GM18502 (cell line): ENCODE measurements around the gene ENKD1.

Experiments used
- ATAC-seq: cut with Tn5 transposase; IDR thresholded peaks from one replicate; pipeline ENCODE4 v1.9.1; 2021; ENCODE audit warnings: mild to moderate bottlenecking; ENCODE audit not compliant: unreplicated experiment, poor library complexity

Gene ENKD1

DNA sequence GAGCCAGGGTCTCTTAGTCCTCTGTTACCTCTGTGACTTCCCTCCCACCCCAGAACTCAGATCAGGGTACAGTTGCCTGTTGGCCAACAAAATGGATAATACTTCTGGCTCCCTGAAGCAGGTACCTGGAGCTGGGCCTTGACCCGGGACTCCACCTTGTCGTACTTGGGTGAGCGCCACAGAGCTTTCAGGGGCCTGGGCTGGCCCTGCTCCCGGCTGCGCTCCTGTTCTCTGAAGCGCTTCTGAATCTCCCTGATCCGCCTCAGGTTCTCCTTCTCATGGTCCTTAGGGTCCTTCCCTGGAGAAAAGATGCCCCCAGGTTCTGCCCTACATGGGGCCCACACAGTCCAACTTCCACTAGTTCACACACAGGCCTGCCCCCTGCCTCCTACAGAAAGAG lies 1.7 kb downstream of the ENKD1 start:
- ATAC-seq: no peak

DNA sequence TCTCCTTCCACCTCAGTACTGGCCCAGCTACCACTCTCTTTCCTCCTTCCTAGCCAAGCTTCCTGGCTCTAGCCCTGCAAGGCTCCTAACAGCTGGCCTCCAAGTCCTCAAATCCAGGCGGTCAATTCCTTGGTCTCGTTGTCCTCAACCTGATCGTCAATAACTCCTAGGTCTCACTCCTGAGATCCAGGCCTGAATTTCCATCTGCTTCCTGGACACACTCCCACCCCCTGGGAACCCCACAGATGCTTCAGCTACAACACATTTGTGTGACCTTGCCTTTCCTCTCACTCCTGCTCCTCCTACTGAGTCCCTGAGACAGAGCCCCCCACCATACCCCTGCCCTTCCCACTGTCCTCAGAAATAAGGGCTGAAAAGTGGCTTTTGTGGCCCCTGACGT lies 2.3 kb downstream of the ENKD1 start:
- ATAC-seq: no peak

DNA sequence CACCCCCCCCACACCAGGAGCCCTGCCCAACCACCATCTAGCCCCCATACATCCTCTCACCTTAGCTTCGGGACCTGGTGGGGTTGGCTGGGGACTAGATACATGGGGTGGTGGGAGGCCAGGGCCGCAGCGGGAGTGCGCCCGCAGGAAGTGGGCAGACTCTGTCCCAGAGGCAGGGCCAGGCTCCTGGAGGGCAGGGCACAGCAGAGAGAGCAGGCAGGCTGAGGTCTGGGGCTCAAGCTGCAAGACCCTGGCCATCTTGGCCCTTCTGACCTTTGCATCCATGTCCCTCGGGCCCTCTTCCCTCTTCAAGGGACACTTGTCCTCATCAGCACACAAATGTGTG lies 2.7 kb downstream of the ENKD1 start:
- ATAC-seq: no peak

DNA sequence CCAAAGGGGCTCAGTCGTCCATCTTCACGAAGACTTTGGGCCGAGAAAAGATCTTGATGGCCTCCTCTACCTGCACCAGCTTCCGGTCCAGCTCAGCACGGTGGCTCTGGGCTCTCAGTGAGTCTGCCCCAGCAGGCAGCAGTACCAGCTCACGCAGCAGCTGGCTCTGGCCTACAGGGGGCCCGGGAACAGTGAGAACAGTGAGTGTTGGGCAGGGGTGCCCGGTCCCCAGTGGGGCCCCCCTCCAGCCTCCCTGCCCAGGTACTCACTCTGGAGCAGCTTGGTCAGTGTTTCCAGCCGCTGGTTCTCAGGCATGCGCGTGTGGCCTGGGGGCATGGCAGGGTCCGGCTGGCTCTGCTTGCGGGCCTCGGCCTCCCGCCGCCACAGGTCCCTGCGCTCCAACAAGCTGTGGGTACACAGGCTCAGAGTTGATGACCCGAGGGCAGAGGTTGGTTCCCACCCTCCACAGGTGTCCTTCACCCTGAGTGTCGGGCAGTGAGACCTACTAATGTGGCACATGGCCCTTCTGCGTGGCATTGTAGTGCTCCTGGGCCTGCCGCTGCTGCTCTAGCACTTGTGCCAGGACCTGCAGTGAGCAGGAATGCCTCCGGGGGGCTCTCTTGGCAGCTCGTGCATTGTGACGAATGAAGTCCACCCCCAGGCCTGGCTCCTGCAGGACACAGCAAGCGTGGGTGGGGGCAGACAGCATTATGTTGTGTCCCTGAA lies 3.2 kb downstream of the ENKD1 start:
- ATAC-seq: no peak

DNA sequence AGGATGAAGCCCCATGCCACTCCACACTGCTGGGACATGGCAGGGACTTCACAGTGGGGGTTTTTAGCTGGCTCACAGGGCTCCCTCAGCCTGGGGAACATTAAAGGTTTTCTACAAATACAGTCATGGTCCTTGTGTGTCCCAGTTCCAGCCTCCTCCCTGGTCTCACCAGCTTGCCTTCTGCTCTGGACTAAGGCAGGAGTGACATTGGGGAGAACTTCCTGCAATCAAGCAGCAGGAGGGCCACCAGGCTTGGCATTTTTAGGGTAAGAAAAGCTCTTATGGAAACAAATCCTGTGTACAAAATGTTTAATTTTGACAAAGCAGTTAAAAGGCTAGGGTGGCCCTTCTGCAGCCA lies 3.9 kb downstream of the ENKD1 start:
- no peak for ATAC-seq

DNA sequence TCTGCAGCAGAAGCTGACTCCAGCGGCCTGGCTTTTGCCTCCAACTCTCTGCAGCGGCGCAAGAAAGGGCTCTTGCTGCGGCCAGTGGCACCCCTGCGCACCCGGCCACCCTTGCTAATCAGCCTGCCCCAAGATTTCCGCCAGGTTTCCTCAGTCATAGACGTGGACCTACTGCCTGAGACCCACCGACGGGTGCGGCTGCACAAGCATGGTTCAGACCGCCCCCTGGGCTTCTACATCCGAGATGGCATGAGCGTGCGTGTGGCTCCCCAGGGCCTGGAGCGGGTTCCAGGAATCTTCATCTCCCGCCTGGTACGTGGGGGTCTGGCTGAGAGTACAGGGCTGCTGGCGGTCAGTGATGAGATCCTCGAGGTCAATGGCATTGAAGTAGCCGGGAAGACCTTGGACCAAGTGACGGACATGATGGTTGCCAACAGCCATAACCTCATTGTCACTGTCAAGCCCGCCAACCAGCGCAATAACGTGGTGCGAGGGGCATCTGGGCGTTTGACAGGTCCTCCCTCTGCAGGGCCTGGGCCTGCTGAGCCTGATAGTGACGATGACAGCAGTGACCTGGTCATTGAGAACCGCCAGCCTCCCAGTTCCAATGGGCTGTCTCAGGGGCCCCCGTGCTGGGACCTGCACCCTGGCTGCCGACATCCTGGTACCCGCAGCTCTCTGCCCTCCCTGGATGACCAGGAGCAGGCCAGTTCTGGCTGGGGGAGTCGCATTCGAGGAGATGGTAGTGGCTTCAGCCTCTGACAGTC lies 4.5 kb downstream of the ENKD1 start:
- no peak for ATAC-seq

DNA sequence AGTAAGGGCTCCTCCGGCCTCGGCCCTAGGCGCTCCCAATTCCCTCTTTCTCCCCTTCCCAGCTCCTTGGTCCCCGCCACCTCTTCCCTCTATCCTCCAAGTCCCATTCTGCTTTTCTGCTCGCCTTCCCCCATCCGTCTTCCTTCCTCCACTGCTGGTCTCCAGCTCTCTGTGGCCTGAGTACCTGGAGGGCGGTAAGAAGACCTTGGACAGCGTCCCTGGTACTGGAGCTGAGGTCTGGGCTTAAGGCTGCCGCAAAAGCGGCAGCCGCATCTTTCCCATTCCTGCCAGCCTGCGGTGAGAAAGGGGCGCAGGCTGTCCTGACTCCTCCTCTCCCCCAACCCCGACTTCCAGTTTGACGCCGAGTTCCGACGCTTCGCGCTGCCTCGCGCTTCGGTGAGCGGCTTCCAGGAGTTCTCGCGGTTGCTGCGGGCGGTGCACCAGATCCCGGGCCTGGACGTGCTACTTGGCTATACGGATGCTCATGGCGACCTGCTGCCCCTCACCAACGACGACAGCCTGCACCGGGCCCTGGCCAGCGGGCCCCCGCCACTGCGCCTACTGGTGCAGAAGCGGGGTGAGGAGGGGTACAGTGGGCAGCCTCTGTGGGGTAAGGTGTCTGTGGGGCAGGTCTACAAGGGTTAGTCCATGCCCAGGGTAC lies 5.3 kb downstream of the ENKD1 start:
- no peak for ATAC-seq

DNA sequence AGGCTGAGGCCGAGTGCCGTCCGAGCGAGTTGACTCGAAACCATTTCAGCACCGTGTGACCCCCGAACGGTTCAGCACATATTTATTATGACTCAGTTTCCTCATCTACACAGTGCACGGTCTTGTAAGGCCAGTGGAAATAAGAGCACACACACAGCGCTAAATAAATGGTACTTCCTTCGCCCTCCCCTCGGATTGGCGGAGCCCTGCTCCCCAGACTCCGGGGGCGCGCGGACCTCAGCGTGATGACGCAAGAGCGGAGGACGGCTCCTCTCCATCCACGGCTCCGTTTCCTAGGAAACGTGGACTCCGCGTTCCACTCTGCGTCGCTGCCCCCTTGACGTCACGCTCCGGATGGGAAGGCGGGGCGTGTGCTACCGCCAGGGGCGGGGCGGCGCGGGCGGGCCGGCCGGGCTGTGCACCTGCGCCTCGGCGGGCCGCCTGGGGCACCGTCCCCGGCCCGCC lies 6.0 kb downstream of the ENKD1 start, which contains the start of gene PARD6A:
TSS of gene PARD6A (plus strand) at position 397 of the 465 bp plus-strand sequence. CDS start 79 bp downstream, outside the sequence.
- ATAC-seq: peak; percentile 79

DNA sequence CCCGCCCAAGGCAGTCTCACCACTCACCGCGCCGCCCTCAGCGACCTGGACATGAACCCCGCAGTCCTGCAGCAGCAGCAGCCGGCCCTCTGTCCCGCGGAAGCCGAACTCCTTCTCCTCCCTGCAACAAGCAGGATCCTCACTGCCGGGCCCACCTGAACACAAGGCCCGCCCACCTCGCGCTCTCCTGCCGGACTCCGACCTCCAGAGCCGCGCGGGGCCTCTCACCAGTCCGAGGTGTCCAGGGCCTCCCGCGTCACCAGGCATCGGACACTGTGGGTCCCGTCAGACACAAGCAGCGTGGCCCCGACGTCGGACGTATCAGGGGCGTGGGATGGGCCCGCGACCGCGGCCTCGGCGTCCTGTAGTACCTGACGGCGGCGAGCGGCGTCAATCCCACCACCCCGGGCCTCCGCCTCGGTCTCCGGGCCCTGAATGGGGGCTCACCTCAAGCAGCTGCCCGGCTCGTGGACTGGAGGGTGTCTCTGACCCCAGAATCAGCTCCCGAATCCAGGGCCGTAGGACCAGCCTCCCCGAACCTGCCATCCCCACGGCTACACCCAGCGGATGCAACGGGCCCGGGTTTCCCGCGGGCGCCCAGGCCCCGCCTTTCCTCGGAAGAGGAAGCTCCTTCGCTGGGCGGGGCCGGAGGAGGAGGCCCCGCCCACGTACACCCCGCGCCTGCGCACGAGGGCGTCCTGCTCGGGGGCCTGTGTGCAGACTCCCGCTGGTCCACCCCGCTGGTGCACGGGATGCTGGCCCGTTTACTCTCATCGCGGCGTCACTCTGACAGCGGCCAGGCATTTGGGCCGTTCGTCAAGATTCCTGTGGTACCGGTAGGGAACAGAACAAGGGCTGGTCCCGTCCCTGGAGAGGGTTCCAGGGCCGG lies 6.6 kb downstream of the ENKD1 start, which contains the start of gene ACD:
TSS of gene ACD (minus strand) at position 586 of the 889 bp plus-strand sequence. CDS start at position 546, 40 bp downstream.
- ATAC-seq: peak; percentile 62

DNA sequence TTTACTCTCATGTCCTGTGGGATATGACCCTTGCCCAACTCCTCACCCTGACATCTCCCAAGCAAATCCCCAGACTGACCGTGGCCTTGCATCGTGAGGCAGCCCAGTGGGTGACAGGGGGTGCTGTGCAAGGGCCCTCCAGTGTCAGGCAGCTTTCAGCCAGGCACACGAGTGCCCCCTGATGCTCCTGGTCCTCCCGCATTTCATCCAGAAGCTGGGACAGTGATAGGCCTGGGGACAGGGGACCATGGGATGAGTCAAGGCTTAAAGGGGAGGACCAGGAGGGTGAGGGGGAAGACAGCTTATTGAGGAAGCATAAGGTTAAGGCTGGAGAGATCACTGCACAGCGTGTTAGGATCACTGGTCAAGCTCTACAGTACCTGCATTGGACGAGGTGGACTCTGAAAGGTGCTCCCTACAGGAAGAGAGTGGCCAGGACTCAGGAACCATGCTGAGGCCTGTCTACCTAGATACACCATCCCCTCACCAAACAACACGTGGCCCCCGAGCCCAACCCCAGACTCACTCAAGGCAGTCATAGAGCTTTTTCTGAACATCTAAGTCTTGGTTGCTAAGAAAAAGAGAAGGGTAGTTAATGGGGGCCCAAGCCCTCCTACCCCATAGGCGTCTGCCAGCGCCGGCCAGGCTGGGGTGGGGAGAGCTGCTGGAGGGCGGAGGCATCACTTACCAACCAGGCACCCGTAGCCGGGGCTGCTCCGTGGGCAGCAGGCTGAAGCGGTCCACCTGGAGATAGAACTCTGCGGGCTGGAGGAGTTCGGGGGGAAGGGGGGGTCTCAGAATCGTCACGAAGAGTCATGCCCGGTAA lies 7.5 kb downstream of the ENKD1 start:
- no peak for ATAC-seq

DNA sequence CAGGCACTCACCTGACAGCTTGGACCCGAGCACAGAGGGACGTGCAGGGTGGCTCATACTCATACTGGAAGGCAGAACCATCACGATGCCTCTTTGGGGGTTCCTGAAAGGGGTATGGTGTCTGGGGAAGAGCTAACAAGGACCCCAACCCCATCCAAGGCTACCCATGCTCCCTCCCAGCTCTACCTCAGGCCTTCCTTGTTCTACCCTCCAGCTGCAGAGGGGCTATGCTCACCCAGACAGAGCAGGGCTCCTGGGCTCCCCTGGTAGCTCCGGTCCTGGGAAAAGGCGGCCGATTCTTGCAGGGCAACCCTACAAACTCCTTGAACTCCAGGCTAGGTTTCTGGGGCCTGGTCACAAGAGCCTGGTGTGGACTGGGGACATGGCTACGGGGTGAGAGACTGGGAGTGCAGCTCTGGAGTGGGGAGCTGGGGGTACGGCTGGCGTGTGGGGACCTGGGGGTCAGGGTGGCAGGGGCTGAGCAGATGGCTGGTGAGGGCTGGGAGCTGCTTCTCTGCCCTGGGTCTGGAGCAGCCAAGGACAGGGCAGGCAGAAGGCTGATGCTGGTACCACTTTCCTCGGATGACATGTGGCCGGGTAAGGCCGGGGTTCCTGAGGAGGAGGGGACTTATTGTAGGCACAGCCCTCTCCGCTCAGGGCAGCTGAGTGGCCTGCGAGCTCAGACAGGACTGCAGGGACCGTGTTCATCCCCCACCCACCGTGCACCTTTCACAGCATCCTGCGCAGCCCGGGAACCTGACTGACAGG lies 8.6 kb downstream of the ENKD1 start:
- ATAC-seq: no peak

DNA sequence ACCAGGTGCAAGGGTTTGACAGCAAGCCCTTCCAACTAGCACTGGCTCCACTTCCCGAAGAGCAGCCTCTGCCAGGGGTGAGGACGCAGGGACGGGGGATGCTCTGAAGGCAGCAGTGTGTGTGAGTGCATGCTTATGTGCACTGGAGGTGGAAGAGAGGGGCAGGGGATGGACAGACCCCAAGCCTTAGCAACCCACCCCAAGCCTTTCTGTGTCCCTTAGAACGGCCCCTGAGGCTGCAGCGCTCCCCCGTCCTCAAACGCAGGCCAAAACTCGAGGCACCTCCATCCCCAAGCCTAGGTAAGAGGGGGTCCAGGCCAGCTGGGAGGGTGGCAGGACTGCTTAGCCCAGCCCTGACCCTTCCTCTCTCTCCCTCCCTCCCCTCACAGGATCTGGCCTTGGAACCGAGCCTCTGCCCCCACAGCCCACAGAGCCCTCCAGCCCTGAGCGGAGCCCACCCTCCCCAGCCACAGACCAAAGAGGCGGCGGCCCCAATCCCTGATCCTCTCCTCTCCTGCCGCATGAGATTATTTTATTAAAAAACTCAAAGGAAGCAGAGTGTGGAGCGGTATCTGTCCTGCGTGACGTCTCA lies 9.4 kb downstream of the ENKD1 start:
- ATAC-seq: no peak

DNA sequence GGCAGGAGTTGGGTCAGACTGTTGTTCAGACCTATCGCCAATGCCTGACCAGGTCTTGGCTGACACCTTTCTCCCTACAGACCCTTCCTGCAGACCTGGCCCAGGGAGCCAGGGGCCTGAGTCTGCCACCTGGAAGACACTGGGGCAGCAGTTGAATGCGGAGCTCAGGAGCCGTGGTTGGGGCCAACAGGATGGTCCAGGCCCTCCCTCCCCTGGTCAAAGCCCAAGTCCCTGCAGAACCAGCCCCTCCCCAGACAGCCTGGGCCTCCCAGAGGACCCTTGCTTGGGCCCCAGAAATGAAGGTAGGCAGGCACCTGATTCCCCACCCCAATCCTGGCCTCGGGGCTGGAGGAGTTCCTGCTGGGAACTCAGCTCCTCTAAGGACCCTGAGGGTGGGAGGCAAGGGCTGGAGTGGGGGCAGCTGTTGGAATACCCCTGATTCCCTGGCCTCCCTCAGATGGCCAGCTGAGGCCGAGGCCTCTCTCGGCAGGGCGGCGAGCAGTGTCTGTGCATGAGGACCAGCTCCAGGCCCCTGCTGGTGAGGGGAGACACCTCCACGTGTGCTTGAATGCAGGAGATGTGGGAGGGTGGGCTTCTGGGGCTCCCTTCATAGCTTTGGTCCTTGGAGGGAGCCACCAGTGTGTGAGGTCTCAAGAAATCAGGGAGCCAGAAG lies 10.1 kb downstream of the ENKD1 start:
- no peak for ATAC-seq

DNA sequence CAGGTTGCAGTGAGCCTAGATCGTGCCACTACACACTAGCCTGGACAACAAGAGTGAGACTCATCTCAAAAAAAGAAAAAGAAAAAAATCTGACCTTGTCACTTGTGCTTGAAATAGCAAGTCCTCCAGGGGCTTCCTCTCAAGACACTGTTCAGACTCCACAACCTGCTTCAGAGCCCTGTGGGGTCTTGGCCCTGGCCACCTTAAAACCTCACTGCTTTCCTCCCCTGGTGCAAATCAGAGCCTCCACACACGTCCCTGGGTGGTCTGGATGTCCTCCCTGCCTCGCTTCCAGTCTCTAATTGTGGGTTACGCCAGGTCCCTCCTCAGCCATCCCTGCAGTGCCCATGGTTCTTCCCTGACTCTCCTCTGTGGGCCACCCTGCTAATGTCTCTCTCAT lies 11.2 kb downstream of the ENKD1 start:
- no peak for ATAC-seq

DNA sequence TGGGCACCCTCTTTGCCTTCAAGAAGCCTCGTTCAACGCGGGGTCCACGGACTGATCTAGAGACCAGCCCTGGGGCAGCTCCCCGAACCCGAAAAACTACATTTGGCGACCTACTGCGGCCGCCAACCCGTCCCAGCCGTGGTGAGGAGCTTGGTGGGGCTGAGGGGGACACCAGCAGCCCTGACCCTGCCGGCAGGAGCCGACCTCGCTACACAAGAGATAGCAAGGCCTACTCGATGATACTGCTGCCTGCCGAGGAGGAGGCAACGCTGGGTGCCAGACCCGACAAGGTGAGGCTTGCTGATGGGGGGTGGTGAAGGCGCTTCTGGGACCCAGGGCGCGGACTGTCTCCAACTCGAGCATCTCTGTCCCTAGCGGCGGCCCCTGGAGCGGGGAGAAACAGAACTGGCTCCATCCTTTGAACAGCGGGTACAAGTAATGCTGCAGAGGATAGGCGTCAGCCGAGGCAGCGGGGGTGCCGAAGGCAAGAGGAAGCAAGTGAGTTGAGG lies 12.1 kb downstream of the ENKD1 start:
- ATAC-seq: no peak

DNA sequence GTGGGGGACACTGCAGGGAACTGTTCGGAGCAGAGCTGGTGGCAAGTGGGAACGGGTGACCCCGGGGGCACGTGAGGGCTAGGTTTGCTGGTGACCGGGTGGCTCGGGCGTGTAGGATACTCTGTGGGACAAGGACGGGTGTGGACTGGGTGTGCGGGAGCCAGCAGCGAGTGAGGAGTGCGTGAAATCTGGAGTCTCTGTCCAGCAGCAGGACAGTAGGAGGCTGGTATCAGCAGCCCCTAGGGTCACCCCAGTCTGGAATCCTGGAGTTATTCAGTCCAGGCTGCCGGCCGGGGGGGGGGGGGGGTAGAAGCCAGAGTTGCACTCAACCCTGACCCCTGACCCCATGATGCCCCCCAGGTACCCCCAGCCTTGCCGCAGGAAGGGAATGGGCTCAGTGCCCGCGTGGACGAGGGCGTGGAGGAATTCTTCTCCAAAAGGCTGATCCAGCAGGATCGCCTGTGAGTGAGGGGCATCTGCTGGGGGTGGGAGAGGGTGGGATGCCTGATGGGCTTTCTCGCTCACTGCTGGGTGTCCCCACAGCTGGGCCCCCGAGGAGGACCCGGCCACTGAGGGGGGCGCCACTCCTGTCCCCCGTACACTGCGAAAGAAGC lies 12.7 kb downstream of the ENKD1 start:
- no peak for ATAC-seq

DNA sequence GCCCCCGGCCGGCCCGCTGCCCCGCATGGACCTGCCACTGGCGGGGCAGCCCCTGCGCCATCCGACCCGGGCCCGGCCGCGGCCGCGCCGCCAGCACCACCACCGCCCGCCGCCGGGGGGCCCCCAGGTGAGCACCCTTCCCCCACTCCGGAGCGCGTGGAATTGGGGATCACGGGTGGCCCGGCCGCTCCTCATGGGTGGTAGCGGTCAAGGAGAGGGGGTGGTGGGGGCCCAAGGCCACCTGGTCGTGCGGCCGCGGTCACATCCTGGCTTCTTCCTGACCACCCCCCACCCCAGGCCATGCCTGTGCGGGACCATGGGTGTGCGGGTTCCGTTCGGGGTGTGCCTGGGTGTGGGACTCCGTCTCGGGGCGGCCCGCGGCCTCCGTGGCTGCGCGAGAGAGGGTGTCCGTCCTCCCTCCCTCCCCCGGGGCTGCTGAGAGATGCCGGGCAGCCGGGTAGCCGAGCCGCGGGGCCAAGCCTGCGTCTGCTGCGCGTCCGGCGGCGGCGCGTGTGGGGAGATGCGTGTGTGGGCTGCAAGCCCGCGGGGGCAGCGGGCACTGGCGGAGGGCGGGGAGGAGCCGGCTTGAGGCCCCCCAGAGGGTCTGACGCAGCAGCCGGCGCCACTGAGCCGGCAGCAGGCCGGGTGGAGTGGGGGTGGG lies 13.3 kb downstream of the ENKD1 start:
- ATAC-seq: no peak
